Upper lobe of left lung (tissue), 4 donors: ENCODE data around the gene PTPRG.

Experiments
- CTCF ChIP-seq, 6 experiments: fragments of 450-650 bp in 4 of 6; fragments of 200-600 bp in 2 of 6; sonication (generic) in 2 of 6; IDR thresholded peaks; one replicate each; pipeline ENCODE4 v1.5.1; 2016 to 2019; ENCODE audit warnings: antibody characterized with exemption in 6 of 6
- EP300 ChIP-seq, 4 donors: sonication (generic); formaldehyde crosslinking; IDR thresholded peaks; one replicate each; pipeline ENCODE4 v1.5.1; 2017; ENCODE audit warnings: antibody characterized with exemption in 4 of 4, control low read depth in 2 of 4
- POLR2A ChIP-seq, 4 donors: fragments of 450-650 bp; IDR thresholded peaks; one replicate each; pipeline ENCODE4 v1.5.1; 2016 to 2017; ENCODE audit warnings: antibody characterized with exemption in 4 of 4, mild to moderate bottlenecking in 2 of 4
- POLR2AphosphoS5 ChIP-seq, 2 donors: sonication (generic); formaldehyde crosslinking; IDR thresholded peaks; one replicate each; pipeline ENCODE4 v1.5.1; 2017; ENCODE audit warnings: antibody characterized with exemption in 2 of 2

- TF ChIP-seq CTCF (IDR thresholded peaks at IDR 0.05) (no peak), POLR2A (IDR thresholded peaks at IDR 0.05) (no peak), POLR2AphosphoS5 (IDR thresholded peaks at IDR 0.05) (no peak), EP300 (IDR thresholded peaks at IDR 0.05) (no peak)
These were observed 83.8 kb downstream of the PTPRG start for GRCh38 chr3:61645148-61645547.
